Right lobe of liver (tissue), 6 donors: Measurements from ENCODE around the gene ACTN4. TPM values are rescaled to one million over a fixed set of nuclear protein-coding genes. Genes with fewer than 3 reads are reported as not detected.

Experiments
- ATAC-seq, 4 donors: fragments of 200-7000 bp; cut with Tn5 transposase; one replicate each; pipeline ENCODE4 v1.9.1; 2020; ENCODE audit warnings: mild to moderate bottlenecking in 4 of 4, moderate library complexity in 4 of 4
- DNase-seq, 3 donors: peaks; one replicate each; pipeline ENCODE4 v3.0.0-alpha.2; 2020
- H3K27ac ChIP-seq, 3 donors: fragments of 200-600 bp; one replicate each; pipeline ENCODE4 v1.8.0; 2022
- H3K27me3 ChIP-seq, 2 donors: fragments of 200-600 bp; one replicate each; pipeline ENCODE4 v1.8.0; 2022
- H3K36me3 ChIP-seq, 4 donors: fragments of 200-600 bp; sonication (generic) in 1 of 4; one replicate each; pipeline versions ENCODE4 v1.5.1 to v1.8.0; 2017 to 2022; ENCODE audit warnings: control low read depth in 1 of 4
- H3K4me1 ChIP-seq, 4 donors: fragments of 200-600 bp; sonication (generic) in 1 of 4; one replicate each; pipeline versions ENCODE4 v1.5.1 to v1.8.0; 2017 to 2022; ENCODE audit warnings: control low read depth in 1 of 4
- H3K4me3 ChIP-seq, 3 donors: fragments of 200-600 bp; one replicate each; pipeline ENCODE4 v1.8.0; 2022
- H3K9me3 ChIP-seq, 4 donors: fragments of 200-600 bp; sonication (generic) in 1 of 4; one replicate each; pipeline versions ENCODE4 v1.5.1 to v1.8.0; 2017 to 2022; ENCODE audit warnings: control low read depth in 1 of 4
- CTCF ChIP-seq, 4 donors: fragments of 200-600 bp in 3 of 4; fragments of 450-650 bp in 1 of 4; IDR thresholded peaks; one replicate each; pipeline versions ENCODE4 v1.5.1 to v1.8.0; 2016 to 2022; ENCODE audit warnings: antibody characterized with exemption in 4 of 4, mild to moderate bottlenecking in 2 of 4
- POLR2A ChIP-seq: fragments of 450-650 bp; IDR thresholded peaks from one replicate; pipeline ENCODE4 v1.6.1; 2017; ENCODE audit warnings: antibody characterized with exemption, mild to moderate bottlenecking
- WGBS: methylation state at CpG from one replicate; pipeline ENCODE4 v1.1.6; 2018; ENCODE audit warnings: low coverage, low lambda C conversion rate; ENCODE audit not compliant: insufficient coverage; ENCODE audit errors: missing lambda C conversion rate; 5-methylcytosine and 5-hydroxymethylcytosine counted together
- intact Hi-C, 2 donors: fragments of 100-400 bp; cut with DNase I; formaldehyde crosslinking; loops; one replicate each; pipeline versions ENCODE4 v1.11.2 to v1.14.1; 2022
- total RNA-seq, 6 experiments: library from RNA; depleted of rRNA in 2 of 6; stranded (reverse); fragments of >200 nt in 2 of 6; fragmentation: NEBNext Ultra II Directional in 3 of 6; extraction: Animal tissue kit (Norgen Biotek cat#: 25700) in 3 of 6; gene quantifications; one replicate each; pipeline versions ENCODE4 v1.1.0 to v1.2.4, GENCODE V29; 2016 to 2023
- donor health status: DM: no; HTN: yes; CAD: no.
- donor health status: DM: no; HTN: no; CAD: no.
- donor health status: DM: no; HTN: no; CAD: no.
- donor health status: DM: no; HTN: yes; CAD: no.
- donor health status: DM: no; HTN: yes; CAD: no.

Gene ACTN4
- total RNA-seq, 6 experiments from 2014 or later = 142 to 306 (median 201) TPM

- peaks cover 0 to 9% (median 3%) of the 10 kb centered on the region in 4 donors for H3K36me3 ChIP-seq
- 83% methylated on average over 8 of the region's 22 CpGs for WGBS
- ATAC-seq = no peak
- H3K27me3 ChIP-seq = no peaks in the 10 kb centered on the region
- H3K4me3 ChIP-seq = no peak overlapping the region
- peak overlapping the region in 1 of 3 donors; percentile 82 for H3K27ac ChIP-seq
- no peaks in the 10 kb centered on the region for H3K9me3 ChIP-seq
- intact Hi-C loops = loop anchor here in 1 of 2 donors (10.0 kb wide), 1 partner anchor 54 kb away; the partner anchor contains the start of gene ACTN4
- TF ChIP-seq POLR2A (no peak), CTCF (IDR thresholded peaks at IDR 0.05) (no peak)
- DNase-seq = no peak
- H3K4me1 ChIP-seq = peaks cover 0 to 82% (median 47%) of the 10 kb centered on the region in 4 donors
These were observed 51.0 kb downstream of the ACTN4 start for GRCh38 chr19:38698225-38699026.

- H3K9me3 ChIP-seq = no peaks in the 10 kb centered on the region
- H3K4me1 ChIP-seq = peaks cover 0 to 76% (median 45%) of the 10 kb centered on the region in 4 donors
- H3K27ac ChIP-seq = peak overlapping the region in 2 of 3 donors; percentile 73 to 82
- H3K4me3 ChIP-seq = no peak overlapping the region
- peaks cover 0 to 12% (median 3%) of the 10 kb centered on the region in 4 donors for H3K36me3 ChIP-seq
- no peak for DNase-seq
- intact Hi-C loops = loop anchor here in 1 of 2 donors (10.0 kb wide), 1 partner anchor 54 kb away; the partner anchor contains the start of gene ACTN4
- WGBS = no CpG with 5 or more reads among the region's 7 CpGs
- no peaks in the 10 kb centered on the region for H3K27me3 ChIP-seq
- ATAC-seq = no peak
- TF ChIP-seq POLR2A (no peak), CTCF (IDR thresholded peaks at IDR 0.05) (no peak)
These were observed 51.5 kb downstream of the ACTN4 start for GRCh38 chr19:38699027-38699346.

GRCh38 chr19:38699647-38700349, 52.3 kb downstream of the ACTN4 start:
- no peaks in the 10 kb centered on the region for H3K27me3 ChIP-seq
- H3K36me3 ChIP-seq = peaks cover 0 to 20% (median 6%) of the 10 kb centered on the region in 4 donors
- WGBS = 73% methylated on average over 13 of the region's 18 CpGs
- intact Hi-C loops = loop anchor here (10.0 kb wide), 2 partner anchors 45 to 55 kb away; partner anchors contain the start of gene ACTN4 (in 1 of the 2)
- peaks cover 0 to 72% (median 39%) of the 10 kb centered on the region in 4 donors for H3K4me1 ChIP-seq
- H3K4me3 ChIP-seq = no peak overlapping the region
- H3K9me3 ChIP-seq = no peaks in the 10 kb centered on the region
- TF ChIP-seq CTCF (IDR thresholded peaks at IDR 0.05) (no peak), POLR2A (no peak)
- no peak for DNase-seq
- ATAC-seq = no peak
- H3K27ac ChIP-seq = peak overlapping the region; percentile 31 to 82 (median 73)

GRCh38 chr19:38700350-38700901, 53.0 kb downstream of the ACTN4 start:
- peak overlapping the region; percentile 31 to 82 (median 73) for H3K27ac ChIP-seq
- H3K9me3 ChIP-seq = no peaks in the 10 kb centered on the region
- no peak for TF ChIP-seq POLR2A
- TF ChIP-seq CTCF (IDR thresholded peaks at IDR 0.05) = no peak
- intact Hi-C loops = loop anchor here in 1 of 2 donors (10.0 kb wide), 1 partner anchor 46 kb away; no protein-coding TSS in a partner anchor
- no peak for DNase-seq
- H3K4me3 ChIP-seq = no peak overlapping the region
- peak in 2 of 4 donors; percentile 5 to 22 for ATAC-seq
- peaks cover 0 to 27% (median 9%) of the 10 kb centered on the region in 4 donors for H3K36me3 ChIP-seq
- peaks cover 0 to 66% (median 36%) of the 10 kb centered on the region in 4 donors for H3K4me1 ChIP-seq
- 91% methylated on average over 3 of the region's 22 CpGs for WGBS
- no peaks in the 10 kb centered on the region for H3K27me3 ChIP-seq
